ENCODE results near the gene ZBTB20. TPM values are rescaled to one million over a fixed set of nuclear protein-coding genes. Genes with fewer than 3 reads are reported as not detected.
"Not testable (repeated sequence)": the region's sequence is repeated elsewhere in the genome, so short reads cannot be mapped to it uniquely, and the experiment has no call there.

Gene ZBTB20
- total RNA-seq, 1 donor from 2014 or later = 19.1 TPM

DNA sequence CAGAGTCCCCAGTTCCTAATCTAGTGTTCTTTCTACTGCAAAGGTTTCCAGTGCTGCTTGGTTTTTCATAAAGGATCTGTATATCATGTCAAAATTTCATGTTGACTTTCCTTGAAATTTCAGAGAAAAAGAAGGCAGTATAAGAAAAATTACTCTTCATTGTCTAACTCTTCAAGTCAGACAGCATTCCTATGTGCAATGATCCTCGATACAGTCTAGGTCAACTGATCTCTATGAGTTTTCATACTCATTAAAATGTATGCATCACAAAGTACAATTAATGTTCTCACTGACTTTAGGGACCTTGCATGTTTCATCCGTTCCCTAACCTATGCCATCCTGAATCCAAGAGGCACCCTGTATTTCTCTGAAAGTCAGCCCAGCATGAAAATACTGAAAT is 317.3 kb downstream of the ZBTB20 start:
- H3K4me3 Mint-ChIP-seq (ENCODE audit: unreplicated experiment) = no peak overlapping the region
- TF ChIP-seq, protein P1, sequence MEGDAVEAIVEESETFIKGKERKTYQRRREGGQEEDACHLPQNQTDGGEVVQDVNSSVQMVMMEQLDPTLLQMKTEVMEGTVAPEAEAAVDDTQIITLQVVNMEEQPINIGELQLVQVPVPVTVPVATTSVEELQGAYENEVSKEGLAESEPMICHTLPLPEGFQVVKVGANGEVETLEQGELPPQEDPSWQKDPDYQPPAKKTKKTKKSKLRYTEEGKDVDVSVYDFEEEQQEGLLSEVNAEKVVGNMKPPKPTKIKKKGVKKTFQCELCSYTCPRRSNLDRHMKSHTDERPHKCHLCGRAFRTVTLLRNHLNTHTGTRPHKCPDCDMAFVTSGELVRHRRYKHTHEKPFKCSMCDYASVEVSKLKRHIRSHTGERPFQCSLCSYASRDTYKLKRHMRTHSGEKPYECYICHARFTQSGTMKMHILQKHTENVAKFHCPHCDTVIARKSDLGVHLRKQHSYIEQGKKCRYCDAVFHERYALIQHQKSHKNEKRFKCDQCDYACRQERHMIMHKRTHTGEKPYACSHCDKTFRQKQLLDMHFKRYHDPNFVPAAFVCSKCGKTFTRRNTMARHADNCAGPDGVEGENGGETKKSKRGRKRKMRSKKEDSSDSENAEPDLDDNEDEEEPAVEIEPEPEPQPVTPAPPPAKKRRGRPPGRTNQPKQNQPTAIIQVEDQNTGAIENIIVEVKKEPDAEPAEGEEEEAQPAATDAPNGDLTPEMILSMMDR (IDR thresholded peaks at IDR 0.05) = no peak
- no peaks in the 10 kb centered on the region for H3K4me1 Mint-ChIP-seq (ENCODE audit: unreplicated experiment)
- H3K27ac Mint-ChIP-seq (ENCODE audit: unreplicated experiment) = no peak overlapping the region
- no peaks in the 10 kb centered on the region for H3K27me3 Mint-ChIP-seq (ENCODE audit: unreplicated experiment)
- no peak for DNase-seq (ENCODE audit: extremely low spot score, unreplicated experiment)
- H3K36me3 Mint-ChIP-seq (ENCODE audit: unreplicated experiment) = no peaks in the 10 kb centered on the region
- no peaks in the 10 kb centered on the region for H3K9me3 Mint-ChIP-seq (ENCODE audit: unreplicated experiment)

DNA sequence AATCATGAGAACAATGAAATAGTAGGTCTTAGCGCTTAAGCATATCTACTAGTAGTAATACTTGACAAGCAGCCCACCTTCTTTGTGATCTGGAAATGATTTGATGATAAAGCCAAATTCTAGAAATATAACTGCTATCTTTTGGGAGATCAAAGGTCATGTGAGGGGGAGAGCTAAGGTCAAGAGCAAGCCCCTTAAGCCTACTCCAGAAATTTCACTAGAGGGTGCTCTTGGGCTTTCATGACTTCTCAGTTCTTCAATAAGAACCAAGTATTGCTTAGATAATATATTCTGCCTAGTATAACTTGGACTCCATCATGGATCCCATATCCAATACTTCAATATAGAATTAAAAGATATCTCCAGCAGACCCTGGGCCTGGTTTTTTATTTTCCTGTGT is 319.6 kb downstream of the ZBTB20 start:
- Mint-ChIP-seq H3K9me3 (ENCODE audit: unreplicated experiment) (no peaks in the 10 kb centered on the region), H3K27ac (ENCODE audit: unreplicated experiment) (no peak overlapping the region)
- no peak for DNase-seq (ENCODE audit: extremely low spot score, unreplicated experiment)

DNA sequence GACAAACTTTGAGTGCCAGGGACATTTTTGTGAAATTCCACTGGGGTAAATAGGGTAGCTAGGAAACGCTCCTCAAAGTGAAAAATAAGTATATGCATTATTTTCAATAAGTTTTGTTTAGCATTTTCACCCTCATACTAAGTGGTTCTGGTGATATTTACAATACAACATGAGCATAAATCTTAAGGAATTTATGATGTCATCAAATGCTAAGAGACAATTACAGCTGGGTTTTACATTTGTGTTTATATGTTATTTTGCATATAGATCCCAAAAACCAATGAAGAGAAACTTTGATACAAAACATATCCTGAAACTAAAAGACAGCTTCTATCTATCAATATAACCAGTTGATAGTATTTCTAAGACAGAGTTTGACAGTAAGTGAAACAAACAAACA is 323.1 kb downstream of the ZBTB20 start:
- Mint-ChIP-seq H3K4me3 (ENCODE audit: unreplicated experiment) (no peak overlapping the region), H3K4me1 (ENCODE audit: unreplicated experiment) (no peaks in the 10 kb centered on the region), H3K27me3 (ENCODE audit: unreplicated experiment) (peaks cover 4% of the 10 kb centered on the region), H3K27ac (ENCODE audit: unreplicated experiment) (no peak overlapping the region), H3K9me3 (ENCODE audit: unreplicated experiment) (no peaks in the 10 kb centered on the region), H3K36me3 (ENCODE audit: unreplicated experiment) (no peaks in the 10 kb centered on the region)
- TF ChIP-seq, protein P1 (IDR thresholded peaks at IDR 0.05) = no peak
- DNase-seq (ENCODE audit: extremely low spot score, unreplicated experiment) = no peak

More for the DNA sequence above, 319.6 kb downstream of the ZBTB20 start:
- TF ChIP-seq, protein P1 (IDR thresholded peaks at IDR 0.05) = peak; percentile 55
- Mint-ChIP-seq H3K27me3 (ENCODE audit: unreplicated experiment) (no peaks in the 10 kb centered on the region), H3K4me1 (ENCODE audit: unreplicated experiment) (no peaks in the 10 kb centered on the region), H3K36me3 (ENCODE audit: unreplicated experiment) (no peaks in the 10 kb centered on the region), H3K4me3 (ENCODE audit: unreplicated experiment) (no peak overlapping the region)

DNA sequence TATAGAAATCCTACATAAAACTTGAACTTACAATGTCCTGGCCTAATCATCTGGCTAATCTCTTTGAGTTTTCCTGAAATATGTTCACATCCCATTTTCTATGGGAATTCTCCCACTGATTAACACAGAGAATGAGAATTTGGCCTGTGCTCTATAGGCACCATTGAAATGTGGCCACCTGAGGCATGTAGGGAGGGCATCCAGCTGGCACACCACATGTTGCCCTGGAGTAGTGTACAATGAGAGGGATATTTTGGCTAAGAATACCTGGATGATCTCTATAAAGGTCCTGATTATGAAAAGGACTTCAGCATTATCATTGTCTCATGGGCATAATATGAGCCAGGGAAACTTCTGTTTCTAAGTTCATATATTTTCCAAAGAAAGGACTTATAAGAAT is 324.0 kb downstream of the ZBTB20 start:
- no peaks in the 10 kb centered on the region for H3K4me1 Mint-ChIP-seq (ENCODE audit: unreplicated experiment)
- H3K4me3 Mint-ChIP-seq (ENCODE audit: unreplicated experiment) = no peak overlapping the region

DNA sequence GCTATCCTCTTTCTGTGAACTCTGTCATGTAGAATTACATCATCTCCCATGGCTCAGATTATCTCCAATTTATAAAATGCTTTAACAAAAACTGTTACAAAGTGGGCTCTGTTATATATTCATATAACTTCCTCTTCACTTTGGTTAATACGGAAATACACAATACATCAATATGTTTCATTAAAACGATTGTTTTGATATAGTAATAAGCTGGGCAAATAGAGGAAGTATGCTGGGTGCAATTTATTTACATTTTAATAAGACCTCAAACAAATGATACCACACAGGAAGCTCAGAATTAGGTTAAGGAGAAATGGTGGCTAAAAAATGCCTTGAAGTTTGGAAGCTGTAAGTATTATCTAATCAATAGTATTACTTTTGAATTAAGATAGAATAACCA is 331.0 kb downstream of the ZBTB20 start:
- Mint-ChIP-seq H3K27ac (ENCODE audit: unreplicated experiment) (no peak overlapping the region), H3K27me3 (ENCODE audit: unreplicated experiment) (peaks cover 4% of the 10 kb centered on the region), H3K36me3 (ENCODE audit: unreplicated experiment) (no peaks in the 10 kb centered on the region), H3K4me3 (ENCODE audit: unreplicated experiment) (no peak overlapping the region), H3K9me3 (ENCODE audit: unreplicated experiment) (no peaks in the 10 kb centered on the region), H3K4me1 (ENCODE audit: unreplicated experiment) (no peaks in the 10 kb centered on the region)
- DNase-seq (ENCODE audit: extremely low spot score, unreplicated experiment) = no peak
- TF ChIP-seq, protein P1 (IDR thresholded peaks at IDR 0.05) = no peak

More for the DNA sequence above, 324.0 kb downstream of the ZBTB20 start:
- H3K36me3 Mint-ChIP-seq (ENCODE audit: unreplicated experiment) = no peaks in the 10 kb centered on the region
- TF ChIP-seq, protein P1 (IDR thresholded peaks at IDR 0.05) = no peak
- H3K9me3 Mint-ChIP-seq (ENCODE audit: unreplicated experiment) = no peaks in the 10 kb centered on the region
- H3K27me3 Mint-ChIP-seq (ENCODE audit: unreplicated experiment) = peaks cover 4% of the 10 kb centered on the region
- H3K27ac Mint-ChIP-seq (ENCODE audit: unreplicated experiment) = no peak overlapping the region
- DNase-seq (ENCODE audit: extremely low spot score, unreplicated experiment) = no peak

DNA sequence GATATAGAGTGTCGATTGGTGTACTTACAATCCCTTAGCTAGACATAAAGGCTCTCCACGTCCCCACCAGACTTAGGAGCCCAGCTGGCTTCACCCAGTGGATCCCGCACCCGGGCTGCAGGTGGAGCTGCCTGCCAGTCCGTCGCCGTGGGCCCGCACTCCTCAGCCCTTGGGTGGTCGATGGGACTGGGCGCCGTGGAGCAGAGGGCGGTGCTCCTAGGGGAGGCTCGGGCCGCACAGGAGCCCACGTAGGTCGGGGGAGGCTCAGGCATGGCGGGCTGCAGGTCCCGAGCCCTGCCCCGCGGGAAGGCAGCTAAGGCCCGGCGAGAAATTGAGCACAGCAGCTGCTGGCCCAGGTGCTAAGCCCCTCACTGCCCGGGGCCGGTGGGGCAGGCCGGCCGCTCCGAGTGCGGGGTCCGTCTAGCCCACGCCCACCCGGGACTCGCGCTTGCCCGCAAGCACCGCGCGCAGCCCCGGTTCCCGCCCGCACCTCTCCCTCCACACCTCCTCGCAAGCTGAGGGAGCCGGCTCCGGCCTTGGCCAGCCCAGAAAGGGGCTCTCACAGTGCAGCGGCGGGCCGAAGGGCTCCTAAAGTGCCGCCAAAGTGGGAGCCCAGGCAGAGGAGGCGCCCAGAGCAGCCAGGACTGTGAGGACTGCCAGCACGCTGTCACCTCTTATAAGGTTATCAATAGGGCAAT is 334.4 kb downstream of the ZBTB20 start:
- H3K36me3 Mint-ChIP-seq (ENCODE audit: unreplicated experiment); H3K4me3 Mint-ChIP-seq (ENCODE audit: unreplicated experiment); H3K27ac Mint-ChIP-seq (ENCODE audit: unreplicated experiment); DNase-seq (ENCODE audit: extremely low spot score, unreplicated experiment); H3K27me3 Mint-ChIP-seq (ENCODE audit: unreplicated experiment); H3K4me1 Mint-ChIP-seq (ENCODE audit: unreplicated experiment): not testable (repeated sequence)
- peaks cover 13% of the 10 kb centered on the region for H3K9me3 Mint-ChIP-seq (ENCODE audit: unreplicated experiment)
